COLO668 (cell line): ENCODE data around the gene DSG3.

Experiments
- DNase-seq: peaks from one replicate; lab custom pipeline; 2025; ENCODE audit not compliant: unreplicated experiment; lab: John Stamatoyannopoulos, UW

The DSG3 gene

DNA sequence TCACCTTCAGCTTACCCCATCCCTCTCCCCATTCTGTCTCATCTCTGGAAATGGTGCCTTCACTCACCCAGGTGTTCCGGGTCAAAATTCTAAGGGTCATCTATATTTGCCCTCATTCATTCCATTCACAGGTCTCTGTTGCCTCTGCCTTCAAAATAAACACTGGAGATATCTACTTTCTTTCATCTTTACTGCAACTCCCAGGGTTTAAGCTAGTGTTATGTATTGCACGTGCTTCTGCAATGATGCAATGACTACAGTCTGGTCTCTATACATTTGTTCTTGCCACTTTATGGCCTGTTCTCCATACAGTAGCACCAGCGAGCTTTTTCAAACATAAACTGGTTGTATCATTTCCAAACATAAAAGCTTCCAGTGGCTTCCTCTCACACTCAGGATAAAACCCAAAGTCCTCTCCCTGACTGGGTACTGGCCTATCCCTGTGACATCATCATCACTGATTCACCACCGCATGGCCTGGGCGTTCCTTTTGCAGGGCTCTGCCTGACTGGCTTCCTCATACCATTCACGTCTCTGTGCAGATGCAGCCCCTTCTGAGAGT lies 64.7 kb downstream of the DSG3 start:
- no peak for DNase-seq

DNA sequence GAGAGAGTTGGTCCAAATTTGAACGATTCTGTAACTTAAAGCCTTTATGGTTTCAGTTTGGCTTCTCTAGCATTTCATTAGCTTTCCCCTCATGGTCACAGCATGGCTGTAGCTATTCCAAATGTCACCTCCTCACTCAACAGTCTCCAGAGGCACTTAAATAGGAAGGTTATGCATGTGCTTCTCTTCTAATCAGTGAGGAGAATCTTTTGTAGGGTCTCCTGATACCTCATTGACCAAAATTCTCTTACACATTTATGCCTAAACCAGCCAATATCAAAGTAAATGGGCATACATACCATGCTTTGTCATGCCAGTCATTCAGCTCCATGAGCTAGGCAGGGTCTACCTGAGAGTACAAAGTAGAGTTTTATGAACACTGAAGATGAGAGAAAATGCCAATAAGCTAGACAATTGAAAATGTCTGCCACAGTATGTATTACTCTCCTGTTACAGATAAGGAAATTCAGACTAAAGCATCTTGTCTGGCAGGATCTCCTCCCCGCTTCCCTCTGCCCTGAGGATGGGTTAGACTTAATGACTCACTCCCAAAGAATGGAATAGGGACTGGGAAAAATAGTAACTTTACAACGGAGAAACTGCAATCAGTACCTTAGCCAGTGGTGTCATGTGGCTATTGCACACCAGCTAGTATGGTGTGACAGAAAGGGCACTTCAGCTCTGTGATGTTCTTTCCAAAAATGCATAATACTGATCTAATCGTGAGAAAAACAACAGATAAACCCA lies 65.8 kb downstream of the DSG3 start:
- DNase-seq = no peak

DNA sequence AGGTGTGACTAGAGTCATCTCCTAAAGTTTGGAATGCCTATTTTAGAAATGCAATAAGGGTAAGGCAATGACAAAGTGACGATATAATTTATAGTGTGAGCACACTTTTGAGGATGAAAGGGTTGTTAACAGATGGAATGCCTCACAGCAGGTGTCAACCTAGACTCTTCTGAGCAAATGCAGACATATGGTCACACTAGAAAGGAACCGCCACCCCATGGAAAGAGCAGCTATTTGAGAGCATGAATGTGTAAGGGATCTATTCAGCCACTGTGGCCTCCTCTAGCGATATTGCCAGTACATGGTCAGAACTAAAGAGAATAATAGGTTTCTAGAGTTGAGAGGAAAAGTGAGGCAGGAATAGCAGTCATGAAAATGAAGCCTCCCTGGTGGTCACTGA lies 68.9 kb downstream of the DSG3 start:
- no peak for DNase-seq

DNA sequence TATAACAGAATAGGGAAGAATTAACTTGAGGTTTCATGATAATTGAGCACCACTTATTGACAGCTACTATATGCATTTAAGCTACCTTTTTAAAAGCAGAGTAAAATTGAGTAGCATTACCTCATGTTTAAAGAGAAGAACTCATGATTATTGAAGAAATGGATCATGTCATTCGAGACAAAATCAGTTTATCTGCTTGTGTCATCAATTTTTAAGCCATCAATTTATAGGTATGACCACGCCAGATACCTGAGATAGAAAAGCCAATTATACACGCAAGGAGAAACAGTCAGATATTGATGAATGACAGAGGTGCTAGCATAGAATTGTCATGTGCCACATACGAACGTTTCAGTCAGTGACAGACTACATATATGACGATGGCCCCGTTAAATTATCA lies 78.8 kb downstream of the DSG3 start:
- no peak for DNase-seq
